ENCODE measurements around the gene KRT71. TPM values are rescaled to one million over a fixed set of nuclear protein-coding genes. Genes with fewer than 3 reads are reported as not detected.

KRT71 gene
- total RNA-seq, 1 donor from 2014 or later: not detected

GRCh38 chr12:52494518-52494917 lies 58.4 kb downstream of the KRT71 start:
- no peak for DNase-seq (ENCODE audit: low spot score, unreplicated experiment)
- Mint-ChIP-seq H3K27me3 (peaks cover 42% of the 10 kb centered on the region), H3K4me3 (ENCODE audit: low read depth) (no peak overlapping the region), H3K27ac (no peak overlapping the region), H3K36me3 (ENCODE audit: insufficient read depth) (no peaks in the 10 kb centered on the region), H3K9me3 (ENCODE audit: low read depth) (no peaks in the 10 kb centered on the region), H3K4me1 (ENCODE audit: low read depth) (peaks cover 3% of the 10 kb centered on the region)
- no peak for TF ChIP-seq CTCF (IDR thresholded peaks at IDR 0.05; ENCODE audit: unreplicated experiment)

DNA sequence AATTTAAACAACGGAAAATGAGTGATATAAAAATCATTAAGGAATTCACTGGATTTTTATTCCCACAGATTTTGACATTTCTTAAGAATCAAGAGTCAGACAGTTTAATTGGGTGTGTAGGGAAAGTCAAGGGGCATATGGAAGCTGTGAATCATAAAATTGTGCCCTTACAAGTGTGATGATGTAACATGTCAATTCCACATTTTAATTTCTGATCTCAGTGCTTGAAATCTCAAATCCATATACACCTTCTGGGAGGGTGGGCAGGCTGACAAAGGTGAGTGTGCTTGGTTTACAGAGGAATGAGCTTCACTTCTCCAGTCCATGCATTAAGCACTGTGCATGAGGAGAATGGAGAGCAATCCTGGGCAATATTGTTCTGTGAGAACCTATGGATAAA lies 58.8 kb downstream of the KRT71 start:
- Mint-ChIP-seq H3K4me1 (ENCODE audit: low read depth) (peaks cover 3% of the 10 kb centered on the region), H3K36me3 (ENCODE audit: insufficient read depth) (no peaks in the 10 kb centered on the region), H3K27ac (no peak overlapping the region), H3K9me3 (ENCODE audit: low read depth) (no peaks in the 10 kb centered on the region), H3K4me3 (ENCODE audit: low read depth) (no peak overlapping the region), H3K27me3 (peaks cover 42% of the 10 kb centered on the region)
- no peak for DNase-seq (ENCODE audit: low spot score, unreplicated experiment)
- no peak for TF ChIP-seq CTCF (IDR thresholded peaks at IDR 0.05; ENCODE audit: unreplicated experiment)

Other genes with a start within 250 kb of the KRT71 start
- gene KRT83, start 231.7 kb downstream of the KRT71 start, total RNA-seq: not detected in 2 replicates
- not detected in 2 replicates for gene KRT85, start 185.7 kb downstream of the KRT71 start, total RNA-seq
- gene KRT84, start 167.5 kb downstream of the KRT71 start, total RNA-seq: not detected in 2 replicates
- not detected in 2 replicates for gene KRT82, start 146.8 kb downstream of the KRT71 start, total RNA-seq
- gene KRT75, start 118.8 kb downstream of the KRT71 start, total RNA-seq: not detected in 2 replicates
- not detected in 2 replicates for gene KRT6B, start 101.0 kb downstream of the KRT71 start, total RNA-seq
- gene KRT6C, start 79.3 kb downstream of the KRT71 start, total RNA-seq: not detected in 2 replicates
- gene KRT6A, start 59.9 kb downstream of the KRT71 start, total RNA-seq: not detected in 2 replicates
- gene KRT5, start 32.8 kb downstream of the KRT71 start, total RNA-seq: not detected in 2 replicates
- gene KRT74, start 20.7 kb upstream of the KRT71 start, total RNA-seq: not detected in 2 replicates
- not detected in 2 replicates for gene KRT72, start 48.3 kb upstream of the KRT71 start, total RNA-seq
- gene KRT73, start 65.4 kb upstream of the KRT71 start, total RNA-seq: not detected in 2 replicates
- gene KRT2, start 99.1 kb upstream of the KRT71 start, total RNA-seq: not detected in 2 replicates
- gene KRT1, start 127.3 kb upstream of the KRT71 start, total RNA-seq: not detected in 2 replicates
- gene KRT77, start 150.4 kb upstream of the KRT71 start, total RNA-seq: not detected in 2 replicates
- not detected in 2 replicates for gene KRT76, start 224.2 kb upstream of the KRT71 start, total RNA-seq
- gene KRT3, start 243.0 kb upstream of the KRT71 start, total RNA-seq: not detected in 2 replicates

Measured in progenitor cell of endocrine pancreas (in vitro differentiated cells).